ENCODE results near the gene PCSK5. TPM values are rescaled to one million over a fixed set of nuclear protein-coding genes. Genes with fewer than 3 reads are reported as not detected.

Gene PCSK5
- total and polyA plus RNA-seq, 2 donors (not counting 1 experiment from before 2014, with no cell fraction given): 0.09 TPM; not detected in 1

DNA sequence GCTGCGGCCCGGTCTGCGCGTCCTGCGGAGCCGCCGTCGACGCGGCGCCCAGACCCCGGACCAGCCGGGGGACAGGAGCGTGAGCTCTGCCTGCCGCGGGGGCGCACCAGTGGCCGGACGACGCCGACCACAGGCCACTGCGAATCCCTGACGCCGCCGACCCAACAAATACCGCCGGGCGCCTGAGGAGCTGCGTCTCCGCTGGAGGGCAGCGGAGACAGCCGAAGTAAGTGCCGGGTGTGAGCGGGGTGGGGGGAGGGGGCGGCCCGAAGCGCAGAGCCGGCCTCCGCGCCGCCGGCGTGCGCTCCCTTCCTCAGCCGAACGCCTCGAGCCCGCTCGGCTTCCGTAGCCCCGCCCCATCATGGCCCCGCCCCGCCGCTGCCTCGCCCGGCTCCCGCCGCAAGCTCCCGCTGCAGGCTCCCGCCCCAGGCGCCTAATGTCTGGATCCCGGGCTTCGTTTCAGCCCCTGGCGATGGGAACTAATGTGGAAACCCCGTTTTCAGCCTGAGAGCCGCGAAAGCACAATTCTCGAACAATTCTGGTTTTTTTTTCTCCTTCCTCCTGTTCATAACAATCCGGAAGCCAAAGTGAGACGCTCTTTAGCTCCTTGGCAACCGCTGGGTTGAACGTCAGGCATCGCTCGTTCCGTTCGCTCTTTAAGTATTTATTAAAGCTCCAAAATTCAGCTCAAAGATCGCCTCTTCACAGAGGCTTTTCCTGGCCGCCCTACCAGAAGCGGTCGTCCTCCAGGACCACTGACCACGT lies 503.9 kb downstream of the PCSK5 start, which contains the start of gene RFK:
TSS of gene RFK (minus strand) at position 232 of the 765 bp plus-strand sequence. CDS start 255 bp downstream, outside the sequence.
- peak within 1 kb of the TSS; percentile 98 for H3K27ac Mint-ChIP-seq
- TF ChIP-seq, protein P1, sequence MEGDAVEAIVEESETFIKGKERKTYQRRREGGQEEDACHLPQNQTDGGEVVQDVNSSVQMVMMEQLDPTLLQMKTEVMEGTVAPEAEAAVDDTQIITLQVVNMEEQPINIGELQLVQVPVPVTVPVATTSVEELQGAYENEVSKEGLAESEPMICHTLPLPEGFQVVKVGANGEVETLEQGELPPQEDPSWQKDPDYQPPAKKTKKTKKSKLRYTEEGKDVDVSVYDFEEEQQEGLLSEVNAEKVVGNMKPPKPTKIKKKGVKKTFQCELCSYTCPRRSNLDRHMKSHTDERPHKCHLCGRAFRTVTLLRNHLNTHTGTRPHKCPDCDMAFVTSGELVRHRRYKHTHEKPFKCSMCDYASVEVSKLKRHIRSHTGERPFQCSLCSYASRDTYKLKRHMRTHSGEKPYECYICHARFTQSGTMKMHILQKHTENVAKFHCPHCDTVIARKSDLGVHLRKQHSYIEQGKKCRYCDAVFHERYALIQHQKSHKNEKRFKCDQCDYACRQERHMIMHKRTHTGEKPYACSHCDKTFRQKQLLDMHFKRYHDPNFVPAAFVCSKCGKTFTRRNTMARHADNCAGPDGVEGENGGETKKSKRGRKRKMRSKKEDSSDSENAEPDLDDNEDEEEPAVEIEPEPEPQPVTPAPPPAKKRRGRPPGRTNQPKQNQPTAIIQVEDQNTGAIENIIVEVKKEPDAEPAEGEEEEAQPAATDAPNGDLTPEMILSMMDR (IDR thresholded peaks at IDR 0.05): peak; percentile 61
- no peak for TF ChIP-seq EZH2 (IDR thresholded peaks at IDR 0.05; ENCODE audit: borderline replicate concordance, insufficient read depth, low read depth, low read length, poor library complexity, severe bottlenecking)
- WGBS (ENCODE audit: insufficient coverage): under 1% methylated on average over 76 of the region's 81 CpGs
- intact Hi-C loops (cut with micrococcal nuclease): loop anchor here (1.0 to 10.0 kb wide), 7 partner anchors 9 to 1900 kb away; partner anchors contain the start of genes C9orf40, GCNT1, PSAT1 and VPS13A
- ATAC-seq (ENCODE audit: low read depth): peak; percentile 92
- H3K9me3 ChIP-seq (ENCODE audit: control extremely low read depth in 1 of 3, control insufficient read depth in 2 of 3, insufficient read depth in 1 of 3, low read length in 2 of 3): no peaks in the 10 kb centered on the region
- H3K27ac ChIP-seq (ENCODE audit: low read length in 2 of 2): peak within 1 kb of the TSS; percentile 78 to 98
- peaks cover 9 to 15% of the 10 kb centered on the region in 2 donors for H3K4me1 ChIP-seq (ENCODE audit: control insufficient read depth in 2 of 2, insufficient read depth in 2 of 2, low read length in 2 of 2)
- H3K4me3 Mint-ChIP-seq: peak within 1 kb of the TSS; percentile 94
- H3K27me3 Mint-ChIP-seq: no peaks in the 10 kb centered on the region
- peaks cover 15% of the 10 kb centered on the region for H3K4me1 Mint-ChIP-seq
- DNase-seq: peak; percentile 95
- no peaks in the 10 kb centered on the region for H3K9me3 Mint-ChIP-seq (ENCODE audit: insufficient read depth)
- peak within 1 kb of the TSS; percentile 93 for H3K9ac ChIP-seq (ENCODE audit: low read length)
- peak within 1 kb of the TSS; percentile 96 for H2AFZ ChIP-seq (ENCODE audit: insufficient read depth, low read depth, low read length, poor library complexity, severe bottlenecking)
- H3K79me2 ChIP-seq (ENCODE audit: control insufficient read depth, insufficient read depth, low read length): peaks cover 13% of the 10 kb centered on the region
- no peaks in the 10 kb centered on the region for H3K36me3 ChIP-seq (replicated peaks in 1 of 2; ENCODE audit: control extremely low read depth in 1 of 2, control insufficient read depth in 1 of 2, extremely low read depth in 1 of 2, insufficient read depth in 2 of 2, low read length in 1 of 2)
- peaks cover 4% of the 10 kb centered on the region for H4K20me1 ChIP-seq (ENCODE audit: control insufficient read depth, insufficient read depth, low read length, poor library complexity, severe bottlenecking)
- ChIA-PET CTCF (interaction anchor here (0.6 to 2.6 kb wide), 14 partner anchors 9 to 757 kb away, joined by 3 to 15 read pairs (median 3); partner anchors contain the start of gene GCNT1), POLR2A (interaction anchor here (1.2 to 2.6 kb wide), 3 partner anchors 78 to 1366 kb away, joined by 4 to 9 read pairs (median 5); partner anchors contain the start of gene CARNMT1)
- H3K4me3 ChIP-seq (ENCODE audit: control extremely low read depth in 1 of 5, extremely low read depth in 1 of 5, insufficient read depth in 1 of 5, low read depth in 2 of 5, low read length in 4 of 5): peak within 1 kb of the TSS; percentile 93 to 98 (median 97)
- peak within 1 kb of the TSS; percentile 95 for H3K4me2 ChIP-seq (replicated peaks; ENCODE audit: low read depth, low read length, poor library complexity, severe bottlenecking)
- H3K27me3 ChIP-seq (replicated peaks in 1 of 4; ENCODE audit: control extremely low read depth in 1 of 4, control insufficient read depth in 3 of 4, insufficient read depth in 4 of 4, low read length in 3 of 4): no peaks in the 10 kb centered on the region
